Epithelial cell of proximal tubule (primary cell): Measurements from ENCODE around the gene FRMD8. TPM values are rescaled to one million over a fixed set of nuclear protein-coding genes. Genes with fewer than 3 reads are reported as not detected.

Source experiments
- DNase-seq: peaks from one replicate; pipeline ENCODE4 v3.0.0-alpha.2; 2011; ENCODE audit warnings: low read depth
- H3K4me3 ChIP-seq: 2 replicates; pipeline ENCODE4 v1.5.1; 2011; ENCODE audit warnings: low read depth, mild to moderate bottlenecking, low read length
- CTCF ChIP-seq: conservative IDR thresholded peaks from 2 replicates; pipeline ENCODE4 v1.5.1; 2012; ENCODE audit warnings: low read depth, mild to moderate bottlenecking, low read length
- total RNA-seq: library from RNA; depleted of rRNA; stranded (reverse); fragments of >200 nt; gene quantifications from 2 replicates; pipeline ENCODE4 v1.2.3, GENCODE V29; 2015

Gene FRMD8
- total RNA-seq, 1 donor from 2014 or later = 43.5 TPM

DNA sequence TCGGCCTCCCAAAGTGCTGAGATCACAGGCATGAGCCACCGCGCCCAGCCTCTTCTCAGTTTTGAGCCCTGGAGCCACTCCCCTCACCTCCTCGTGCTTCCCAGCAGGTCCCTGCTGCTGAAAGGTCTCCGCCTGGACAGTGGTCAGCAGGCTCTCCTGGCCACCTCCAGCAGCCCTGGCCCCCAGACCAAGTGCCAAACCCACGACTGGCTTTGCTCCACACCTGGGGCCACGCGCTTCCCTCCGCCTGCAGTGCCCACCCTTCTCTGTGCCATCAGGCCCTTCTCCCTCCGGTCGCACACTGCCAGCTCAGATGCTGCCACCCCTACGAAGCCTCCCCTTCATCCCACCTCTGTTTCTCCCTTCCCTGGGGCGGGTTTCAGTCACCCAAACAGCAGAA lies 12.8 kb downstream of the FRMD8 start:
- DNase-seq = no peak
- H3K4me3 ChIP-seq = no peak overlapping the region
- no peak for TF ChIP-seq CTCF

DNA sequence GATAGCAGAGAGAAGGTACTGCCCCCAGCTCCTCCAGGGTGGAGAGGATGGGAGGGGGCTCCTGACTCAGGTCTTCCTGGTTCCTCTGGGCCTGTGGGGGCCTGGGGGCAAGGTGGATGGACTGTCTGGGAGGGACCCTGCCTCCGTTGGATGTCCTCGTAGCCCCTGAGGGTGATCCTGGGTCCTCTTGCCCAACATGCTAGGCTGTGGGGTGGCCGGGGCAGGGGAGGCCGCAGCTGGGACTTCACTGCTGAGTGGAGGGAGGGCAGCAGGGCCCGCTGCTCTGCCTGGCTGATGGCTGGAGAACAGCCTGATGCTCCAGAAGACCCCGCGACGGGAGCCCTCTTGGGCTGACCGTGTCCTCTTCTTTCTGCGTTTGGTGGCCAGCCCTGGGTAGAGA lies 13.4 kb downstream of the FRMD8 start:
- TF ChIP-seq CTCF = no peak

GRCh38 chr11:65400307-65401072 lies 14.1 kb downstream of the FRMD8 start:
- no peak for DNase-seq
- no peak for TF ChIP-seq CTCF
- no peak overlapping the region for H3K4me3 ChIP-seq

More for the DNA sequence above, 13.4 kb downstream of the FRMD8 start:
- DNase-seq = no peak
- no peak overlapping the region for H3K4me3 ChIP-seq

DNA sequence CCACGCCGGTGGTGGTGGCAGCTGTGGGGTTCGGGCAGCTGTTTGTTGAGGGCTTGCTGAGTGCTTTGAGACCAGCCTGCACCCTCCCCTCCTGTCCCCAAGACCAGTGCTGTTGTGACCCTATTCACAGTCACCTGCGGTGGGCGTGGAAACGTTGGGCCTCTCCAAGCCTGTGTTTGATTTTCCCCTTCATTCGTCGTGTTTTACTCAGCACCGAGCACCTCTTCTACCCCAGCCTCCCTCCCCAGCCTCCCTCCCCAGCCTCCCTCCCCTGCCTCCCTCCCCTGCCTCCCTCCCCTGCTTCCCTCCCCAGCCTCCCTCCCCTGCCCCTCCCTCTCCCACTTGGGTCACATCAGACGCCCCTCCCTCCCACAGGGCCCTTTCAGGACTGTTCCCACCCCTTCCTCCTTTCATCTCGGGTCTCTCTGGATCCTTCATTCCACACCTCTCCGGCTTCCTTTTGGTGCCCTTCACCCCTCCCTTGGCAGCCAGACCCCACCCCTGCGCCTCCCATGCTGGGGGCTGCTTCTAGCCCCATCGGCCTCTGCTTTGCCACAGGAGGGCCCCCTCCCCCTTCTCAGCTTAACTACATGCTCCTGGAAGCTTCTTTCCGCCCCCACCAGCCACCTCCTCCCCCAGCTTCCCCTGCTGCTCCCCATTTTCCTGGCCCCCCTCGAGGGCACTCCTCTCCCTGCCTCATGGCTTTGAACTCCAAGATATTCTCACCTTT lies 14.8 kb downstream of the FRMD8 start:
- DNase-seq = no peak
- no peak for TF ChIP-seq CTCF

GRCh38 chr11:65401803-65402248 lies 15.4 kb downstream of the FRMD8 start:
- no peak overlapping the region for H3K4me3 ChIP-seq
- no peak for TF ChIP-seq CTCF
- no peak for DNase-seq

More for the DNA sequence above, 14.8 kb downstream of the FRMD8 start:
- no peak overlapping the region for H3K4me3 ChIP-seq

- DNase-seq = no peak
- no peak for TF ChIP-seq CTCF
- no peak overlapping the region for H3K4me3 ChIP-seq
These were observed 16.4 kb downstream of the FRMD8 start for GRCh38 chr11:65402790-65403189.
